ENCODE data around the gene ARL2.

The ARL2 gene

GRCh38 chr11:65034423-65034822 lies 20.5 kb downstream of the ARL2 start:
- TF ChIP-seq, protein P1, sequence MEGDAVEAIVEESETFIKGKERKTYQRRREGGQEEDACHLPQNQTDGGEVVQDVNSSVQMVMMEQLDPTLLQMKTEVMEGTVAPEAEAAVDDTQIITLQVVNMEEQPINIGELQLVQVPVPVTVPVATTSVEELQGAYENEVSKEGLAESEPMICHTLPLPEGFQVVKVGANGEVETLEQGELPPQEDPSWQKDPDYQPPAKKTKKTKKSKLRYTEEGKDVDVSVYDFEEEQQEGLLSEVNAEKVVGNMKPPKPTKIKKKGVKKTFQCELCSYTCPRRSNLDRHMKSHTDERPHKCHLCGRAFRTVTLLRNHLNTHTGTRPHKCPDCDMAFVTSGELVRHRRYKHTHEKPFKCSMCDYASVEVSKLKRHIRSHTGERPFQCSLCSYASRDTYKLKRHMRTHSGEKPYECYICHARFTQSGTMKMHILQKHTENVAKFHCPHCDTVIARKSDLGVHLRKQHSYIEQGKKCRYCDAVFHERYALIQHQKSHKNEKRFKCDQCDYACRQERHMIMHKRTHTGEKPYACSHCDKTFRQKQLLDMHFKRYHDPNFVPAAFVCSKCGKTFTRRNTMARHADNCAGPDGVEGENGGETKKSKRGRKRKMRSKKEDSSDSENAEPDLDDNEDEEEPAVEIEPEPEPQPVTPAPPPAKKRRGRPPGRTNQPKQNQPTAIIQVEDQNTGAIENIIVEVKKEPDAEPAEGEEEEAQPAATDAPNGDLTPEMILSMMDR (IDR thresholded peaks at IDR 0.05; ENCODE audit: low read depth, low read length) = no peak
- no peak overlapping the region for H3K4me3 ChIP-seq (replicated peaks in 1 of 2; ENCODE audit: low read depth in 2 of 2, low read length in 2 of 2)
- no peak for DNase-seq (ENCODE audit: low read depth in 2 of 2)

DNA sequence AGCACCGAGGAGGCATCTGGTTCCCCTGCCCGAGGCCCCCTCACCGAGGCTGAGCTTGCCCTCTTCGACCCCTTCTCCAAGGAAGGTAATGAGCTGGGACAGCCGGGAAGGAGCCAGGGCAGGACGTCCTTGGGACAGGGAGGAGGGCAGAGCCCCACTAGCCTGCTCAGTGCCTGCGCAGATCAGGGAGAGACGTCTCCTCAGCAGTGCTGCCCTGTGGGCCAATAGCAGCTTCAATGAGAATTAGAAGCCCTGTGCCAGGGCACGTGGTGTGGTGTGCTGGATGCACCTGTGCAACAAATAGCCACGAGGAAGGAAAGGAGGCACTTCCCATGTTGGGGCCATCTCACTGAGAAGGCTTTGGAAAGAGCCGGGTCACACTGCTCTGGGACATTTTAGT lies 21.6 kb downstream of the ARL2 start:
- H3K4me3 ChIP-seq (replicated peaks in 1 of 2; ENCODE audit: low read depth in 2 of 2, low read length in 2 of 2) = no peak overlapping the region
- no peak for DNase-seq (ENCODE audit: low read depth in 2 of 2)
- TF ChIP-seq, protein P1 (IDR thresholded peaks at IDR 0.05; ENCODE audit: low read depth, low read length) = no peak

DNA sequence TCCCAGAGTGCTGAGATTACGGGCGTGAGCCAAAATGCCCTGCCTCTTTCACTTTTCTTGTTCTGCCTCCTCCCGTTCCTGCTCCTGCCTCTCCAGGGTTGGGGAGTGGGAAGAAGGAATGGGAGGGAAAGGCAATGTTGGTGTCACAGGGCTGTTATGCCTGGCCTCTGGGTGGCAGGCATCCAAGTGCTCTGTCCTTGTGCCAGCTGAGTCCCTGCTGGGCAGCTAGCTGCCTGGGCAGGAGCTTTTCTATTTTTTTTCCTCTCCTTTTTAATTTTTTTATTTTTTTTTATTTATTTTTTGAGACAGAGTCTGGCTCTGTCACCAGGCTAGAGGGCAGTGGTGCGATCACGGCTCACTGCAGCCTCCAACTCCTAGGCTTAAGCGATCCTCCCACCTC lies 23.0 kb downstream of the ARL2 start:
- TF ChIP-seq, protein P1 (IDR thresholded peaks at IDR 0.05; ENCODE audit: low read depth, low read length) = no peak
- DNase-seq (ENCODE audit: low read depth in 2 of 2) = peak in 1 of 2 donors; percentile 16
- H3K4me3 ChIP-seq (replicated peaks in 1 of 2; ENCODE audit: low read depth in 2 of 2, low read length in 2 of 2) = no peak overlapping the region

GRCh38 chr11:65040520-65040846 lies 26.5 kb downstream of the ARL2 start:
- peak overlapping the region; percentile 63 to 70 for H3K4me3 ChIP-seq (replicated peaks in 1 of 2; ENCODE audit: low read depth in 2 of 2, low read length in 2 of 2)
- no peak for DNase-seq (ENCODE audit: low read depth in 2 of 2)
- TF ChIP-seq, protein P1 (IDR thresholded peaks at IDR 0.05; ENCODE audit: low read depth, low read length) = no peak

DNA sequence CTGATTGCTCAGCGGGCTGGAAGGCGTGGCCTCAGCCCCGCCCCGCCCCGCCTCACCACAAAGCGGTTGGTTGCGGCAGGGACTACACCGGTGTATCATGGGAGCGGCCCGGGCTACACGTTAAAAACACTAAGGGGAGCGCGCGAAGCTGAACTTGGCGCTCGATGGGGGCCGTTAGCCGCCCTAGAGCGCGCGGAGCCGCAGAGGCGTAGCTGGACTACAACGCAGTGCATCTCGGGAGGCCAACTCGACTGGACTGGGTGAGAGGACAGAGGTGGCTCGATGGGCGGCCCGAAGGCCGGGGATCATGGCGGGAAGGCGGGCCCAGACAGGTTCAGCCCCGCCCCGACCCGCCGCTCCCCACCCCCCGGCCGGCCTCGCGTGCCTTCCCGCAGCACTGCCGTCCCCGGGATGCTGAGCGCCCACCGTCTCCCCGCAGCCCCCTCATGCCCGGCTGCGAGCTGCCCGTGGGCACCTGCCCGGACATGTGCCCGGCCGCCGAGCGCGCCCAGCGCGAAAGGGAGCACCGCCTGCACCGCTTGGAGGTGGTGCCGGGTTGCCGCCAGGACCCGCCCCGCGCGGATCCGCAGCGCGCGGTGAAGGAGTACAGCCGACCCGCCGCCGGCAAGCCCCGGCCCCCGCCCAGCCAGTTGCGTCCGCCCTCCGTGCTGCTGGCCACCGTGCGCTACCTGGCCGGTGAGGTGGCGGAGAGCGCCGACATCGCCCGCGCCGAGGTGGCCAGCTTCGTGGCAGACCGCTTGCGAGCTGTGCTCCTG lies 27.1 kb downstream of the ARL2 start, which contains the start of gene SAC3D1:
SAC3D1 (plus strand) TSS at position 364 of the 776 bp plus-strand sequence; CDS start at position 447, 83 bp downstream.
- TF ChIP-seq, protein P1 (IDR thresholded peaks at IDR 0.05; ENCODE audit: low read depth, low read length) = no peak
- peak; percentile 92 to 95 for DNase-seq (ENCODE audit: low read depth in 2 of 2)
- H3K4me3 ChIP-seq (replicated peaks in 1 of 2; ENCODE audit: low read depth in 2 of 2, low read length in 2 of 2) = peak within 1 kb of the TSS; percentile 63 to 70

DNA sequence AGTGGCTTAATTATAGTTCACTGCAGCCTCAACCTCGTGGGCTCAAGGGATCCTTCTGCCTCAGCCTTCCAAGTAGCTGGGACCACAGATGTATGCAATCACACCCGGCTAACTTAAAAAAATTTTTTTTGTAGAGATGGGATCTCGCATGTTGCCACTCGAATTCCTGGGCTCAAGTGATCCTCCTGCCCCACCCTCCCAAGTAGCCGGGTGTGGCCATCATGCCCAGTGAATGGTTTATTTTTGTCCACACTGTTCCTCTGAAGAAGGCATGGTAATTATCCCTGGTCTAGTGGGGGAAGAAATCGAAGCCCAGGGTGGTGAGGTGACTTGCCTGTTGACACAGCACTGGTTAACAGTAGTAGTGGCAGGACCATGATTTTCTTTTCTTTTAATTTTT lies 28.9 kb downstream of the ARL2 start:
- TF ChIP-seq, protein P1 (IDR thresholded peaks at IDR 0.05; ENCODE audit: low read depth, low read length) = no peak
- H3K4me3 ChIP-seq (replicated peaks in 1 of 2; ENCODE audit: low read depth in 2 of 2, low read length in 2 of 2) = no peak overlapping the region

More for the DNA sequence above, 28.9 kb downstream of the ARL2 start:
- DNase-seq (ENCODE audit: low read depth in 2 of 2) = no peak
